Ishikawa (cell line): ENCODE results near the gene DHDDS.

Experiments
- CEBPB ChIP-seq: IDR thresholded peaks from 2 replicates; pipeline ENCODE4 v1.6.1; 2012
- CREB1 ChIP-seq: IDR thresholded peaks from 2 replicates; pipeline ENCODE4 v1.6.1; 2012; ENCODE audit warnings: low read depth
- EGR1 ChIP-seq: IDR thresholded peaks from 2 replicates; pipeline ENCODE4 v1.6.1; 2012
- EP300 ChIP-seq: IDR thresholded peaks from 2 replicates; pipeline ENCODE4 v1.6.1; 2012; ENCODE audit warnings: borderline replicate concordance
- FOXM1 ChIP-seq: IDR thresholded peaks from 2 replicates; pipeline ENCODE4 v1.6.1; 2012; ENCODE audit warnings: low read depth, borderline replicate concordance
- MAX ChIP-seq: IDR thresholded peaks from 2 replicates; pipeline ENCODE4 v1.6.1; 2012
- NFIC ChIP-seq: IDR thresholded peaks from 2 replicates; pipeline ENCODE4 v1.6.1; 2012
- RAD21 ChIP-seq: IDR thresholded peaks from 2 replicates; pipeline ENCODE4 v1.6.1; 2012; ENCODE audit warnings: low read depth
- REST ChIP-seq: IDR thresholded peaks from 2 replicates; pipeline ENCODE4 v1.6.1; 2012; ENCODE audit warnings: low read depth, mild to moderate bottlenecking
- TAF1 ChIP-seq: IDR thresholded peaks from 2 replicates; pipeline ENCODE4 v1.6.1; 2012; ENCODE audit warnings: low read depth, mild to moderate bottlenecking
- TCF12 ChIP-seq: IDR thresholded peaks from 2 replicates; pipeline ENCODE4 v1.6.1; 2012; ENCODE audit warnings: low read depth
- TEAD4 ChIP-seq: IDR thresholded peaks from 2 replicates; pipeline ENCODE4 v1.6.1; 2012
- USF1 ChIP-seq: IDR thresholded peaks from 2 replicates; pipeline ENCODE4 v1.6.1; 2012
- YY1 ChIP-seq: IDR thresholded peaks from 2 replicates; pipeline ENCODE4 v1.6.1; 2012; ENCODE audit warnings: low read depth
- ZBTB7A ChIP-seq: IDR thresholded peaks from 2 replicates; pipeline ENCODE4 v1.6.1; 2012; ENCODE audit warnings: low read depth

Gene DHDDS

DNA sequence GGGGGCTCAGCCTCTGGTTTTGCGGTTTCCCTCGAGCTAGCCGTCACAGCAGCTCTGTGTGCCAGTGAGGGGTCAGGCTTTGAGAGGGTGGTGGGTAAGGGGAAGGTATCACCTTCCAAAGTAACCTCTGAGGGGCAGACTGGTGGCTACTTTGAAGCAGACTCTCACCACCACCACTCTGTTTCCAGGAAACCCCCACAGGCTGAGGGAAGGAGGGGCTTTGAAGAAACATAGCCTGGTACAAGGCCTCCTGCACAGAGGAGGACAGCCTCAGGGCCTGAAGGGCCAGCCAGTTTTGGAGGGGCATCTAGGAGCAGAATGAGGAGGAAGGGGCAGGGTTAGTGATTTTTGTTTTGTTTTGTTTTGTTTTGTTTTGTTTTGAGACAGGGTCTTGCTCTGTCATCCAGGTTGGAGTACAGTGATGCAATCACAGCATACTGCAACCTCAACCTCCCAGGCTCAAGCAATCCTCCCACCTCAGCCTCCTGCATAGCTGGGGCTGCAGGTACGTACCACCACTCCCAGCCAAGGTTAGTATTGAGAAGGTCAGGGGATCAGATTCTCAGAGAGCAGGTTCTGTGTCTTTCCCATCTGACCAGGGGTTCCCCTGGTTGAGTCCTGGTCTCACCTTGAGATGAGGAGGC, 42.4 kb upstream of the DHDDS start:
- TF ChIP-seq CREB1 (no peak), ZBTB7A (no peak), REST (no peak), MAX (no peak), TCF12 (no peak), TAF1 (no peak), FOXM1 (no peak), TEAD4 (no peak), RAD21 (no peak), YY1 (no peak), CEBPB (no peak), USF1 (no peak), EGR1 (no peak), EP300 (no peak), NFIC (no peak)

DNA sequence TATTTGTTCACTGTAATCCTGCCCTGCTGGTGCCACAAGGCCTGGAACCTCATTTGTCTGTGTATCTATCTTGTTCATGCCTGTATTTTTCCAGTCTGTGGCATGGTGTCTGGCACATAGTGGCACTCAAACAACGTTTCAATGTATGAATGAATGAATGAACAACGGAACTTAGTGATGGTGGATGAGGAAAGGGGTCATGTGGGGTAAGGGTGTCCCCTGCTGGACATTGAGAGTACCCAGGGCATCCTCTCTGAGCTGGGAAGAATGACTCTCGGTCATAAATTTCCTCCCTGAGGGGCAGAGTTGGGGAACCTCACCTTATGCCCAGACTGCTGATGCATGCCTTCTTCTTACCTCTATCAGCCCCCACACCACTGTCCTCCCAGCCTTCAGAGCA, 40.7 kb upstream of the DHDDS start:
- TF ChIP-seq FOXM1 (no peak), RAD21 (peak; percentile 89), TAF1 (no peak), NFIC (no peak), EP300 (no peak)

- TF ChIP-seq NFIC (no peak), USF1 (no peak), TAF1 (no peak), RAD21 (no peak), TCF12 (no peak), CREB1 (no peak), REST (no peak), EGR1 (no peak), TEAD4 (no peak), MAX (no peak)
Observed at GRCh38 chr1:26395754-26396153, 36.4 kb upstream of the DHDDS start.

DNA sequence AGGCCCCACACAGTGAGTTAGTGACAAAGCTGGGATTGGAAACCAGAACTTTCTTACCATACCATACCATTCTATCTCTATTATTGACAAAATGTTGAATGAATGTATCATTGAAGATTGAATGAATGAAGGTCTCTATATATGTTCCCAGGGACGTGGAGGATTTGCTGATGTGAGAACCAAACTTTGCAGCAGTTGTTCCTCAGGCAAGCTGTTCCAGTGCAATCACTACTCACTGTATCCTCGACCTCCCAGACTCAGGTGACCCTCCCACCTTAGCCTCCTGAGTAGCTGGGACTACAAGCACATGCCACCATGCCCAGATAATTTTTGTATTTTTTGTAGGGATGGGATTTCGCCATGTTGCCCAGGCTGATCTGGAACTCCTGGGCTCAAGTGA, 33.1 kb upstream of the DHDDS start:
- TF ChIP-seq YY1 (no peak), RAD21 (no peak), CREB1 (no peak), USF1 (no peak), FOXM1 (no peak)

DNA sequence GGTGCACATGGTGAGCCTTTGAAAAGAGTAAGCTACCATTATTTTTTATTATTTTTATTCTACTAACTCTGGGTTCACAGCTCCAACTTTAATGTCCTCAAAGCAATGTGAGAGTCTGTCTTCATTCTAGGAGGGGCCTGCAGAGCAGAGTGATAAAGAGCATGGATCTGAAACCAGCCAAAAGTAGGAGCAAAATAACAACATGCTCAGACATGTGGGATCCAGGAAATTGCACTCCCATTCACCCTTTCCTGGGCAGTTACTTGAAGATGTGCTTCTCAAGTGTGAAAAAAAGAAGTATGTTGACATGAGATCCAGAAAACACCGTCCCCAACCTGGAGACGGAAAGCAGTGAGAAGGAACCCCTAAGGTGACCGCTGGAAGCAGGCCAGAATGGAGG, 30.2 kb upstream of the DHDDS start:
- TF ChIP-seq USF1 (no peak), RAD21 (no peak), YY1 (no peak), MAX (no peak), CREB1 (no peak), TEAD4 (no peak), NFIC (no peak), REST (no peak), TCF12 (no peak), EGR1 (no peak), FOXM1 (no peak), TAF1 (no peak), ZBTB7A (no peak), CEBPB (no peak), EP300 (no peak)
